Measurements from ENCODE around the gene SPAAR. TPM values are rescaled to one million over a fixed set of nuclear protein-coding genes. Genes with fewer than 3 reads are reported as not detected.

The SPAAR gene
- total and polyA plus RNA-seq, 7 donors: 0.82 to 5.5 (median 2.5) TPM; not detected in 2

GRCh38 chr9:35945341-35946018 is 36.2 kb downstream of the SPAAR start:
- peak; percentile 71 to 85 (median 80) for TF ChIP-seq CTCF (IDR thresholded peaks at IDR 0.05)
- no peak for TF ChIP-seq EP300 (IDR thresholded peaks at IDR 0.05)
- TF ChIP-seq POLR2AphosphoS5 (IDR thresholded peaks at IDR 0.05): peak in 1 of 4 donors; percentile 26
- H3K27me3 ChIP-seq: no peaks in the 10 kb centered on the region
- WGBS, 2 donors: 32 to 38% methylated on average over 10 of the region's 10 CpGs
- H3K9me3 ChIP-seq: no peaks in the 10 kb centered on the region
- peaks cover 0 to 5% (median 4%) of the 10 kb centered on the region in 4 donors for H3K4me1 ChIP-seq
- H3K27ac ChIP-seq: peak overlapping the region in 3 of 4 donors; percentile 3 to 32 (median 20)
- intact Hi-C loops (cut with DNase I): loop anchor here (1.0 to 5.0 kb wide), 2 partner anchors 42 to 153 kb away; partner anchors contain the start of gene NPR2
- H3K4me3 ChIP-seq: peak overlapping the region in 2 of 4 donors; percentile 2 to 22
- no peaks in the 10 kb centered on the region for H3K36me3 ChIP-seq
- DNase-seq: peak; percentile 91

GRCh38 chr9:35948451-35948850 is 39.2 kb downstream of the SPAAR start:
- Histone ChIP-seq H3K4me1 (peaks cover 0 to 5% (median 4%) of the 10 kb centered on the region in 4 donors), H3K27me3 (peaks cover 0 to 4% (median 0%) of the 10 kb centered on the region in 3 donors), H3K9me3 (no peaks in the 10 kb centered on the region), H3K27ac (no peak overlapping the region), H3K36me3 (no peaks in the 10 kb centered on the region), H3K4me3 (no peak overlapping the region)
- WGBS, 2 donors: 29 to 74% methylated on average over 2 of the region's 2 CpGs
- DNase-seq: no peak
- TF ChIP-seq EP300 (IDR thresholded peaks at IDR 0.05): no peak
- no peak for TF ChIP-seq POLR2A (IDR thresholded peaks at IDR 0.05)
- no peak for TF ChIP-seq CTCF (IDR thresholded peaks at IDR 0.05)
- no peak for TF ChIP-seq POLR2AphosphoS5 (IDR thresholded peaks at IDR 0.05)
- intact Hi-C loops (cut with DNase I): loop anchor here (5.0 kb wide), 1 partner anchor 156 kb away; the partner anchor contains the start of gene NPR2

GRCh38 chr9:35948901-35949318 is 39.6 kb downstream of the SPAAR start:
- Histone ChIP-seq H3K4me1 (peaks cover 0 to 5% (median 4%) of the 10 kb centered on the region in 4 donors), H3K27me3 (peaks cover 0 to 4% (median 0%) of the 10 kb centered on the region in 3 donors), H3K9me3 (no peaks in the 10 kb centered on the region), H3K4me3 (no peak overlapping the region), H3K27ac (no peak overlapping the region), H3K36me3 (no peaks in the 10 kb centered on the region)
- TF ChIP-seq POLR2A (IDR thresholded peaks at IDR 0.05): no peak
- TF ChIP-seq CTCF (IDR thresholded peaks at IDR 0.05): no peak
- no peak for TF ChIP-seq POLR2AphosphoS5 (IDR thresholded peaks at IDR 0.05)
- TF ChIP-seq EP300 (IDR thresholded peaks at IDR 0.05): no peak
- intact Hi-C loops (cut with DNase I): loop anchor here (5.0 kb wide), 1 partner anchor 157 kb away; the partner anchor contains the start of gene NPR2
- 11 to 40% methylated on average over 2 of the region's 2 CpGs for WGBS, 2 donors
- DNase-seq: no peak

- Histone ChIP-seq H3K27ac (peak overlapping the region in 1 of 4 donors; percentile 33), H3K27me3 (peaks cover 0 to 4% (median 0%) of the 10 kb centered on the region in 3 donors), H3K4me3 (no peak overlapping the region), H3K36me3 (no peaks in the 10 kb centered on the region), H3K9me3 (no peaks in the 10 kb centered on the region), H3K4me1 (no peaks in the 10 kb centered on the region)
- WGBS, 2 donors: 51 to 62% methylated on average over 6 of the region's 6 CpGs
- intact Hi-C loops (cut with DNase I): no loop called here
- DNase-seq: no peak
- TF ChIP-seq EP300 (IDR thresholded peaks at IDR 0.05): no peak
- TF ChIP-seq POLR2A (IDR thresholded peaks at IDR 0.05): no peak
- TF ChIP-seq POLR2AphosphoS5 (IDR thresholded peaks at IDR 0.05): no peak
- no peak for TF ChIP-seq CTCF (IDR thresholded peaks at IDR 0.05)
Measured at GRCh38 chr9:35951736-35952135, 42.4 kb downstream of the SPAAR start.
